CD14-positive monocyte (primary cell): Measurements from ENCODE around the gene STK32B. TPM values are rescaled to one million over a fixed set of nuclear protein-coding genes. Genes with fewer than 3 reads are reported as not detected.

Experiments
- DNase-seq, 3 donors: peaks; one replicate each; pipeline ENCODE4 v3.0.0-alpha.2; 2011 to 2022
- H2AFZ ChIP-seq: 2 replicates; pipeline ENCODE4 v1.6.0; 2012; ENCODE audit warnings: mild to moderate bottlenecking, low read depth, low read length, inconsistent platforms; ENCODE audit not compliant: insufficient read depth, poor library complexity, severe bottlenecking
- H3K27ac ChIP-seq, 2 donors: 1 replicate in 1 of 2; 2 replicates in 1 of 2; pipeline ENCODE4 v1.5.1; 2012 to 2013; ENCODE audit warnings: low read length in 2 of 2, control low read depth in 1 of 2, inconsistent platforms in 1 of 2, low read depth in 1 of 2, mild to moderate bottlenecking in 1 of 2
- H3K27me3 ChIP-seq, 2 donors: one replicate each; pipeline versions ENCODE4 v1.6.0 to v1.6.1; 2011 to 2013; ENCODE audit warnings: low read length in 2 of 2; ENCODE audit not compliant: control insufficient read depth in 2 of 2, insufficient read depth in 2 of 2
- H3K36me3 ChIP-seq, 2 donors: replicated peaks in 1 of 2; 1 replicate in 1 of 2; 2 replicates in 1 of 2; pipeline versions ENCODE4 v1.5.1 to v1.6.1; 2012 to 2013; ENCODE audit warnings: low read length in 2 of 2, control low read depth in 1 of 2, inconsistent platforms in 1 of 2, mild to moderate bottlenecking in 1 of 2; ENCODE audit not compliant: insufficient read depth in 2 of 2, control insufficient read depth in 1 of 2
- H3K4me1 ChIP-seq, 2 donors: 1 replicate in 1 of 2; 2 replicates in 1 of 2; pipeline versions ENCODE4 v1.5.1 to v1.6.1; 2012 to 2013; ENCODE audit warnings: low read length in 2 of 2, control low read depth in 1 of 2, inconsistent platforms in 1 of 2, mild to moderate bottlenecking in 1 of 2, moderate library complexity in 1 of 2; ENCODE audit not compliant: insufficient read depth in 2 of 2, control insufficient read depth in 1 of 2
- H3K4me2 ChIP-seq: replicated peaks from 2 replicates; pipeline ENCODE3; 2012; ENCODE audit warnings: low read length, moderate library complexity, mild to moderate bottlenecking; ENCODE audit not compliant: poor library complexity, severe bottlenecking; ENCODE audit errors: extremely low read depth
- H3K4me3 ChIP-seq, 3 experiments: fragments of 200-600 bp in 1 of 3; sonication (generic) in 1 of 3; replicated peaks in 1 of 3; 1 replicate in 2 of 3; 2 replicates in 1 of 3; pipeline ENCODE4 v1.5.1; 2011 to 2013; ENCODE audit warnings: low read length in 3 of 3, mild to moderate bottlenecking in 3 of 3, control low read depth in 2 of 3, low read depth in 2 of 3, inconsistent platforms in 1 of 3, moderate library complexity in 1 of 3
- H3K79me2 ChIP-seq: 2 replicates; pipeline ENCODE4 v1.6.0; 2012; ENCODE audit warnings: mild to moderate bottlenecking, control low read depth, inconsistent platforms, low read length, moderate library complexity; ENCODE audit not compliant: insufficient read depth
- H3K9ac ChIP-seq: 2 replicates; pipeline ENCODE4 v1.6.0; 2017; ENCODE audit warnings: low read length, mild to moderate bottlenecking; ENCODE audit not compliant: insufficient read depth, poor library complexity, severe bottlenecking
- H3K9me3 ChIP-seq, 2 donors: replicated peaks in 1 of 2; 1 replicate in 1 of 2; 2 replicates in 1 of 2; pipeline versions ENCODE4 v1.5.1 to v1.6.1; 2012 to 2013; ENCODE audit warnings: low read length in 2 of 2, control low read depth in 1 of 2; ENCODE audit not compliant: control insufficient read depth in 1 of 2, insufficient read depth in 1 of 2
- H4K20me1 ChIP-seq: 2 replicates; pipeline ENCODE4 v1.6.0; 2012; ENCODE audit warnings: mild to moderate bottlenecking, low read length, control low read depth, moderate library complexity; ENCODE audit not compliant: insufficient read depth
- H3K27ac Mint-ChIP-seq, 7 donors: one replicate each; pipeline ENCODE4 v1.8.0; 2020; ENCODE audit warnings: mild to moderate bottlenecking in 7 of 7, mixed read lengths in 7 of 7, moderate library complexity in 6 of 7, inconsistent platforms in 2 of 7
- H3K27me3 Mint-ChIP-seq, 3 donors: one replicate each; pipeline ENCODE4 v1.8.0; 2021 to 2022; ENCODE audit warnings: low read depth in 3 of 3, mild to moderate bottlenecking in 3 of 3, mixed read lengths in 3 of 3, moderate library complexity in 3 of 3, inconsistent platforms in 1 of 3
- H3K36me3 Mint-ChIP-seq, 2 donors: one replicate each; pipeline ENCODE4 v1.8.0; 2020; ENCODE audit warnings: mixed read lengths in 2 of 2, inconsistent platforms in 1 of 2, mild to moderate bottlenecking in 1 of 2
- H3K4me1 Mint-ChIP-seq: one replicate; pipeline ENCODE4 v1.8.0; 2020; ENCODE audit warnings: mild to moderate bottlenecking, mixed read lengths
- H3K4me3 Mint-ChIP-seq, 2 donors: one replicate each; pipeline ENCODE4 v1.8.0; 2020; ENCODE audit warnings: mild to moderate bottlenecking in 2 of 2, mixed read lengths in 2 of 2, moderate library complexity in 1 of 2
- H3K9me3 Mint-ChIP-seq, 7 donors: one replicate each; pipeline ENCODE4 v1.8.0; 2020 to 2022; ENCODE audit warnings: mixed read lengths in 7 of 7, mild to moderate bottlenecking in 6 of 7, moderate library complexity in 6 of 7, inconsistent platforms in 2 of 7
- WGBS: methylation state at CpG from one replicate; pipeline ENCODE4 v1.1.5; 2013; ENCODE audit warnings: missing lambda C conversion rate; ENCODE audit not compliant: insufficient coverage; 5-methylcytosine and 5-hydroxymethylcytosine counted together
- intact Hi-C, 2 donors: fragments of 100-400 bp; cut with micrococcal nuclease; formaldehyde crosslinking; loops; one replicate each; pipeline versions ENCODE4 v1.15.0 to v1.15.1; 2023
- polyA plus RNA-seq, 3 donors: library from polyadenylated mRNA; depleted of rRNA in 1 of 3; unstranded in 2 of 3; stranded (reverse) in 1 of 3; fragments of 300-500 nt in 2 of 3; fragments of >200 nt in 1 of 3; fragmentation: Illumina TruSeq in 2 of 3; gene quantifications; 1 replicate in 2 of 3; 2 replicates in 1 of 3; pipeline ENCODE4 v1.2.3, GENCODE V29; 2012 to 2021
- TF ChIP-seq, protein P1 (sequence below): fragments of 200-600 bp; IDR thresholded peaks from one replicate; pipeline ENCODE4 v1.8.0; 2022; ENCODE audit warnings: antibody characterized with exemption, mild to moderate bottlenecking

Gene STK32B
- polyA plus RNA-seq, 3 donors: 0.61 to 1.7 (median 0.75) TPM

DNA sequence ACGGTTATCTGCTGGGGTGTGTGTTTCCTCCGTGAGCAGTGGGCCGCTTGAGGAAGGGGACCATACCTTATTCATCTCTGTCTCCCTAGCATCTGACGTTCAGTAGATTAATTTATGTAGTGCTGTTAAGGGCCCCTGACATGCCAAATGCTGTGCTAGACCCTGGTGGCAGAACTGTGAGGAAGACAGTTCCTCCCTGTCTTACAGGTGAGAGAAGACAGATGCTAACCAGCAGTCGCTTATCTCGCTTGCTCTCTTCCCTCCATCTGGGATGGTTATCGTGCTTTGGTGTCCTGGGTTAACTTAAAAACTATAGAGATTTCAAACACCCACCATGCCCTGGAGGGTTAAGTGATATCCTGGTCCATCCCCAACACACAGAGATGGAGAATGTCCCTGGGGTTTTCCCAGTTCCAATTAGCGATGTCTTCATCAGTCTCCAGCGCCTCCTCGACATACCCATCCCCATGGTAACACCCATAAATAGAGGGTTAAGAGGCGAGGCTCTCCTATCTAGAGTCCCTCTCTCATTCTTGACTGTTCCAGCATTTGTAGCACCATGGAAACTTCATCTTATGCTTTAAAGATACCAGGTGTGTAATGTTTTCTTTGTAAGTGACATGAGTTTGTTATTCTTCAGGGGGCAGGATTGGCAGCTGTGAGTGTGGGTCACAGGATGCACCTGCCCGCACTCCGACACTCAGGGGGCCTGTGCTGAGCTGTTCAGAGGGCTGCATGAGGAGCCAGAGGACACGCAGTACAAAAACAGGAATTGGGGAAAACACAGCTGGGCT lies 135.2 kb downstream of the STK32B start:
- no peaks in the 10 kb centered on the region for H3K4me1 ChIP-seq
- DNase-seq: no peak
- H3K79me2 ChIP-seq: no peaks in the 10 kb centered on the region
- Mint-ChIP-seq H3K27me3 (peaks cover 0 to 5% (median 0%) of the 10 kb centered on the region in 3 donors), H3K4me1 (no peaks in the 10 kb centered on the region), H3K4me3 (no peak overlapping the region), H3K9me3 (peaks cover 0 to 1% (median 0%) of the 10 kb centered on the region in 7 donors), H3K27ac (no peak overlapping the region), H3K36me3 (no peaks in the 10 kb centered on the region)
- H4K20me1 ChIP-seq: no peaks in the 10 kb centered on the region
- no peak overlapping the region for H3K9ac ChIP-seq
- TF ChIP-seq, protein P1, sequence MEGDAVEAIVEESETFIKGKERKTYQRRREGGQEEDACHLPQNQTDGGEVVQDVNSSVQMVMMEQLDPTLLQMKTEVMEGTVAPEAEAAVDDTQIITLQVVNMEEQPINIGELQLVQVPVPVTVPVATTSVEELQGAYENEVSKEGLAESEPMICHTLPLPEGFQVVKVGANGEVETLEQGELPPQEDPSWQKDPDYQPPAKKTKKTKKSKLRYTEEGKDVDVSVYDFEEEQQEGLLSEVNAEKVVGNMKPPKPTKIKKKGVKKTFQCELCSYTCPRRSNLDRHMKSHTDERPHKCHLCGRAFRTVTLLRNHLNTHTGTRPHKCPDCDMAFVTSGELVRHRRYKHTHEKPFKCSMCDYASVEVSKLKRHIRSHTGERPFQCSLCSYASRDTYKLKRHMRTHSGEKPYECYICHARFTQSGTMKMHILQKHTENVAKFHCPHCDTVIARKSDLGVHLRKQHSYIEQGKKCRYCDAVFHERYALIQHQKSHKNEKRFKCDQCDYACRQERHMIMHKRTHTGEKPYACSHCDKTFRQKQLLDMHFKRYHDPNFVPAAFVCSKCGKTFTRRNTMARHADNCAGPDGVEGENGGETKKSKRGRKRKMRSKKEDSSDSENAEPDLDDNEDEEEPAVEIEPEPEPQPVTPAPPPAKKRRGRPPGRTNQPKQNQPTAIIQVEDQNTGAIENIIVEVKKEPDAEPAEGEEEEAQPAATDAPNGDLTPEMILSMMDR: no peak
- H3K27ac ChIP-seq: no peak overlapping the region
- no peaks in the 10 kb centered on the region for H3K27me3 ChIP-seq
- H3K36me3 ChIP-seq: no peaks in the 10 kb centered on the region
- H2AFZ ChIP-seq: no peak overlapping the region
- intact Hi-C loops: no loop called here
- H3K4me3 ChIP-seq: no peak overlapping the region
- WGBS: 9% methylated on average over 3 of the region's 14 CpGs
- no peak overlapping the region for H3K4me2 ChIP-seq
- H3K9me3 ChIP-seq: no peaks in the 10 kb centered on the region

DNA sequence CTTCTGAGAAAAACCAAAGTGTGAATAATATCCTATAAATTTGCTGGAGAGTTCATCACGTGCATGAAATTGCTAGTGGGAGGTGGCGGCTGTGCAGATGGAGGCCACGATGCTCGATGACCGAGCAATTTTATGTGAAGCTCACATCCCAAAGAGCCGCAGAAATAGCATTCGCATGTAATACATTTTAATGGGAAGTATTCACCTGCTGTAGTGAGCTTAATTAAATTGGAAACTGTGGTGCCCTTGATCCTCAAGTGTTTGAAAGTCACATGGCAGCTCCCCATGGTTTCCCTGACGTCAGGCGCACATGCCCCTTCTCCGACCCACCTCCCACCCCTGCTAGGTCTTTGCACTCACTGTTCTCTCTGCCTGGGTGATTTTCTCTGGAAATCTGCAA lies 136.8 kb downstream of the STK32B start:
- H3K27me3 Mint-ChIP-seq: peaks cover 0 to 5% (median 0%) of the 10 kb centered on the region in 3 donors

More for the DNA sequence above, 136.8 kb downstream of the STK32B start:
- intact Hi-C loops: no loop called here
- Mint-ChIP-seq H3K36me3 (no peaks in the 10 kb centered on the region), H3K9me3 (peaks cover 0 to 1% (median 0%) of the 10 kb centered on the region in 7 donors), H3K27ac (no peak overlapping the region), H3K4me1 (no peaks in the 10 kb centered on the region), H3K4me3 (no peak overlapping the region)
- H3K9ac ChIP-seq: no peak overlapping the region
- no peaks in the 10 kb centered on the region for H3K79me2 ChIP-seq
- H4K20me1 ChIP-seq: no peaks in the 10 kb centered on the region
- WGBS: 95% methylated on average over 9 of the region's 10 CpGs
- H3K4me3 ChIP-seq: no peak overlapping the region
- no peaks in the 10 kb centered on the region for H3K27me3 ChIP-seq
- no peak overlapping the region for H3K4me2 ChIP-seq
- no peaks in the 10 kb centered on the region for H3K36me3 ChIP-seq
- no peak for DNase-seq
- no peak overlapping the region for H2AFZ ChIP-seq
- H3K4me1 ChIP-seq: no peaks in the 10 kb centered on the region
- no peak overlapping the region for H3K27ac ChIP-seq
- TF ChIP-seq, protein P1: no peak
- H3K9me3 ChIP-seq: no peaks in the 10 kb centered on the region
